ENCODE data around the gene PRDM16. TPM values are rescaled to one million over a fixed set of nuclear protein-coding genes. Genes with fewer than 3 reads are reported as not detected.

Gene PRDM16
- polyA plus RNA-seq, 2 of the 4 experiments (the other 2 are of a cell fraction) = 0.03 to 0.35 TPM

GRCh38 chr1:3183411-3183810 lies 114.4 kb downstream of the PRDM16 start:
- Histone ChIP-seq H3K4me3 (no peak overlapping the region), H3K27ac (no peak overlapping the region), H3K9me3 (no peaks in the 10 kb centered on the region), H3K4me1 (no peaks in the 10 kb centered on the region), H3K4me2 (no peak overlapping the region)
- FAIRE-seq (no peak), ATAC-seq (no peak), DNase-seq (ENCODE audit: low read depth in 1 of 2, low spot score in 1 of 2) (no peak)
- ChIA-PET POLR2A (no interaction called here), CTCF (no interaction called here)
- no peak for TF ChIP-seq FOSL2 (IDR thresholded peaks at IDR 0.05)
- TF ChIP-seq FOSL2 (CRISPR knock-in tag; IDR thresholded peaks at IDR 0.05) = no peak
- TF ChIP-seq FOSB (CRISPR knock-in tag; IDR thresholded peaks at IDR 0.05) = no peak
- TF ChIP-seq CBX2 (IDR thresholded peaks at IDR 0.05; ENCODE audit: borderline replicate concordance, low read depth) = no peak
- WGBS (ENCODE audit: missing lambda C conversion rate) = 76% methylated on average over 13 of the region's 13 CpGs

- ChIA-PET CTCF (no interaction called here), POLR2A (no interaction called here)
- WGBS (ENCODE audit: missing lambda C conversion rate) = 66% methylated on average over 19 of the region's 22 CpGs
- H3K4me1 ChIP-seq = no peaks in the 10 kb centered on the region
- no peak overlapping the region for H3K4me3 ChIP-seq
- H3K9me3 ChIP-seq = no peaks in the 10 kb centered on the region
- TF ChIP-seq CHD2 (IDR thresholded peaks at IDR 0.05; ENCODE audit: low read length, partially characterized antibody) (no peak), MYC (IDR thresholded peaks at IDR 0.05; ENCODE audit: borderline replicate concordance, low read length) (no peak), SREBF2 (IDR thresholded peaks at IDR 0.05) (no peak), KDM5A (IDR thresholded peaks at IDR 0.05) (no peak), MAZ (IDR thresholded peaks at IDR 0.05; ENCODE audit: borderline replicate concordance, low read depth, low read length) (no peak), RNF2 (IDR thresholded peaks at IDR 0.05; ENCODE audit: borderline replicate concordance, low read depth) (no peak), TP53 (CRISPR knock-in tag; IDR thresholded peaks at IDR 0.05) (no peak), ATOH8 (CRISPR knock-in tag; IDR thresholded peaks at IDR 0.05; ENCODE audit: low read depth) (no peak), E2F6 (IDR thresholded peaks at IDR 0.05; ENCODE audit: borderline replicate concordance, low read depth) (no peak), REST (IDR thresholded peaks at IDR 0.05) (no peak), EHF (CRISPR knock-in tag; IDR thresholded peaks at IDR 0.05) (no peak), PHF8 (IDR thresholded peaks at IDR 0.05; ENCODE audit: borderline replicate concordance, low read depth) (no peak), RCOR1 (IDR thresholded peaks at IDR 0.05; ENCODE audit: low read depth, low read length) (no peak), CBX2 (IDR thresholded peaks at IDR 0.05; ENCODE audit: borderline replicate concordance, low read depth) (no peak), NPAS2 (CRISPR knock-in tag; IDR thresholded peaks at IDR 0.05; ENCODE audit: borderline replicate concordance) (no peak), EHMT2 (IDR thresholded peaks at IDR 0.05; ENCODE audit: low read depth) (no peak)
- H3K27ac ChIP-seq = no peak overlapping the region
- no peak for FAIRE-seq
- ATAC-seq = no peak
- H3K4me2 ChIP-seq = no peak overlapping the region
- DNase-seq (ENCODE audit: low read depth in 1 of 2, low spot score in 1 of 2) = no peak
Measured at GRCh38 chr1:3183813-3184212, 114.8 kb downstream of the PRDM16 start.

DNA sequence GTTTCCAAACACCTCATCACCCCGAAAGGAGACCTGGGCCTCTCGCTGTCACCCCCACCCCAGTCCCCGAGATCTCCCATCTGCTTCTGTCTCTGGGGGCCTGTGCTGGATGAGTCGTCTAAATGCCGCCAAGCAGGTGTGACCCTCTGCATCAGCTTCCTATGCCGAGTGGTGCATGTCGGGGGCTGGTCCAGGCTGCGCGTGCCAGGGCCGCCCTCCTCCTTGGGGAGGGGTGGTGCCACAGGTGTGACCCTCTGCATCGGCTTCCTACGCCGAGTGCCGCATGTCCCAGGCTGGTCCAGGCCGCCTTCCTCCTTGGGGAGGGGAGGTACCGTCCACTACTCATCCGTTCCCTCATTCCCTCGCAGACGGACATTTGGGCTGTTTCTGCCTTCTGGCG lies 115.7 kb downstream of the PRDM16 start:
- POLR2A ChIA-PET = no interaction called here
- Histone ChIP-seq H3K4me2 (no peak overlapping the region), H3K4me1 (no peaks in the 10 kb centered on the region), H3K27ac (no peak overlapping the region), H3K4me3 (no peak overlapping the region), H3K9me3 (no peaks in the 10 kb centered on the region)
- no peak for ATAC-seq
- no peak for TF ChIP-seq POLR2A (IDR thresholded peaks at IDR 0.05; ENCODE audit: low read length)
- TF ChIP-seq KDM1A (IDR thresholded peaks at IDR 0.05; ENCODE audit: low read depth) = no peak
- no peak for TF ChIP-seq HOXB13 (CRISPR knock-in tag; IDR thresholded peaks at IDR 0.05; ENCODE audit: low read depth)
- no peak for TF ChIP-seq FOSL2 (IDR thresholded peaks at IDR 0.05)
- TF ChIP-seq FOSL2 (CRISPR knock-in tag; IDR thresholded peaks at IDR 0.05) = no peak
- no peak for TF ChIP-seq EHMT2 (IDR thresholded peaks at IDR 0.05; ENCODE audit: low read depth)
- TF ChIP-seq JUNB (IDR thresholded peaks at IDR 0.05) = no peak
- no peak for FAIRE-seq
- 88% methylated on average over 10 of the region's 20 CpGs for WGBS (ENCODE audit: missing lambda C conversion rate)
- no peak for DNase-seq (ENCODE audit: low read depth in 1 of 2, low spot score in 1 of 2)
- CTCF ChIA-PET = no interaction called here

All from A549 (cell line).